WTC11 (cell line): ENCODE measurements around the gene FAM20C. TPM values are rescaled to one million over a fixed set of nuclear protein-coding genes. Genes with fewer than 3 reads are reported as not detected.

ENCODE experiments used
- ATAC-seq: fragments of 200-7000 bp; cut with Tn5 transposase; 2 replicates; pipeline ENCODE4 v1.10.0; 2021; ENCODE audit warnings: mild to moderate bottlenecking, moderate library complexity
- CTCF ChIA-PET: fragments of 300-600 bp; sonication (Branson Sonifier 250); formaldehyde crosslinking; loops from one replicate; lab custom pipeline; 2021; ENCODE audit warnings: antibody characterized with exemption; lab: Charles Lee
- POLR2A ChIA-PET: fragments of 350-600 bp; sonication (Branson Sonifier 250); formaldehyde crosslinking; loops from one replicate; lab custom pipeline; 2021; ENCODE audit warnings: antibody characterized with exemption; lab: Charles Lee
- DNase-seq: peaks from one replicate; pipeline ENCODE4 v3.0.0; 2021; ENCODE audit warnings: low spot score
- H3K27ac Mint-ChIP-seq: 2 replicates; pipeline ENCODE4 v1.8.0; 2021; ENCODE audit warnings: mixed read lengths
- H3K27me3 Mint-ChIP-seq: 2 replicates; pipeline ENCODE4 v1.8.0; 2021; ENCODE audit warnings: low read depth, mild to moderate bottlenecking, moderate library complexity, mixed read lengths
- H3K36me3 Mint-ChIP-seq: 2 replicates; pipeline ENCODE4 v1.8.0; 2021; ENCODE audit warnings: mixed read lengths
- H3K4me1 Mint-ChIP-seq: 2 replicates; pipeline ENCODE4 v1.8.0; 2022; ENCODE audit warnings: mixed read lengths
- H3K4me3 Mint-ChIP-seq: 2 replicates; pipeline ENCODE4 v1.8.0; 2021; ENCODE audit warnings: mild to moderate bottlenecking, moderate library complexity, mixed read lengths
- H3K9me3 Mint-ChIP-seq: 2 replicates; pipeline ENCODE4 v1.8.0; 2021; ENCODE audit warnings: mixed read lengths
- CREB1 ChIP-seq: sonication (generic); formaldehyde crosslinking; IDR thresholded peaks from 2 replicates; pipeline ENCODE4 v1.8.0; 2023; ENCODE audit warnings: mild to moderate bottlenecking, missing genetic modification reagents
- ELF4 ChIP-seq: sonication (generic); formaldehyde crosslinking; IDR thresholded peaks from 2 replicates; pipeline ENCODE4 v1.8.1; 2022; ENCODE audit warnings: low read depth, mild to moderate bottlenecking, moderate library complexity, missing genetic modification reagents
- ESRRA ChIP-seq: sonication (generic); formaldehyde crosslinking; IDR thresholded peaks from 2 replicates; pipeline ENCODE4 v1.8.1; 2022; ENCODE audit warnings: mild to moderate bottlenecking, missing genetic modification reagents, borderline replicate concordance
- HMGA2 ChIP-seq: fragments of 250-450 bp; sonication (Bioruptor Pico); IDR thresholded peaks from 2 replicates; pipeline ENCODE4 v1.4.0; 2021; ENCODE audit warnings: mild to moderate bottlenecking, moderate library complexity
- MXD4 ChIP-seq: fragments of 250-450 bp; sonication (Bioruptor Pico); IDR thresholded peaks from 2 replicates; pipeline ENCODE4 v1.8.0; 2021; ENCODE audit warnings: mild to moderate bottlenecking, moderate library complexity, borderline replicate concordance
- NFATC4 ChIP-seq: fragments of 250-450 bp; sonication (Bioruptor Pico); IDR thresholded peaks from 2 replicates; pipeline ENCODE4 v1.9.0; 2021; ENCODE audit warnings: mild to moderate bottlenecking
- NFE2L1 ChIP-seq: sonication (generic); formaldehyde crosslinking; IDR thresholded peaks from 2 replicates; pipeline ENCODE4 v1.8.1; 2023; ENCODE audit warnings: missing genetic modification reagents
- NR2C2 ChIP-seq: sonication (generic); formaldehyde crosslinking; IDR thresholded peaks from 2 replicates; pipeline ENCODE4 v1.8.0; 2022; ENCODE audit warnings: mild to moderate bottlenecking, missing genetic modification reagents
- NR3C1 ChIP-seq: sonication (generic); formaldehyde crosslinking; conservative IDR thresholded peaks from 2 replicates; pipeline ENCODE4 v1.8.1; 2023; ENCODE audit warnings: low read depth, mild to moderate bottlenecking, missing genetic modification reagents
- RELA ChIP-seq: sonication (generic); formaldehyde crosslinking; IDR thresholded peaks from 2 replicates; pipeline ENCODE4 v1.8.1; 2022; ENCODE audit warnings: missing genetic modification reagents, mild to moderate bottlenecking, borderline replicate concordance
- TCF7 ChIP-seq: sonication (generic); formaldehyde crosslinking; IDR thresholded peaks from 2 replicates; pipeline ENCODE4 v1.8.0; 2022; ENCODE audit warnings: mild to moderate bottlenecking, low read depth, missing genetic modification reagents, moderate library complexity
- ZBTB21 ChIP-seq: sonication (generic); formaldehyde crosslinking; IDR thresholded peaks from 2 replicates; pipeline ENCODE4 v1.8.1; 2023; ENCODE audit warnings: mild to moderate bottlenecking, missing genetic modification reagents, borderline replicate concordance
- ZNF121 ChIP-seq: sonication (generic); formaldehyde crosslinking; IDR thresholded peaks from 2 replicates; pipeline ENCODE4 v1.8.0; 2023; ENCODE audit warnings: missing genetic modification reagents
- ZNF423 ChIP-seq: fragments of 250-450 bp; sonication (Bioruptor Pico); IDR thresholded peaks from 2 replicates; pipeline ENCODE4 v2.1.2; 2022; ENCODE audit warnings: mild to moderate bottlenecking, moderate library complexity
- total RNA-seq: library from RNA; stranded (reverse); gene quantifications from 3 replicates; pipeline ENCODE4 v1.2.3, GENCODE V29; 2021
- TF ChIP-seq, protein P1 (sequence below): sonication (generic); formaldehyde crosslinking; IDR thresholded peaks from 2 replicates; pipeline ENCODE4 v1.8.0; 2022; ENCODE audit warnings: mild to moderate bottlenecking, missing genetic modification reagents
- TF ChIP-seq, protein P2 (sequence below): sonication (generic); formaldehyde crosslinking; IDR thresholded peaks from 2 replicates; pipeline ENCODE4 v1.8.1; 2022; ENCODE audit warnings: low read depth, mild to moderate bottlenecking, moderate library complexity, missing genetic modification reagents, borderline replicate concordance
- TF ChIP-seq, protein P3 (sequence below): fragments of 250-450 bp; sonication (Bioruptor Pico); conservative IDR thresholded peaks from 2 replicates; pipeline ENCODE4 v1.9.0; 2021; ENCODE audit warnings: mild to moderate bottlenecking
- TF ChIP-seq, protein P4 (sequence below): fragments of 250-450 bp; sonication (Bioruptor Pico); IDR thresholded peaks from 2 replicates; pipeline ENCODE4 v1.9.0; 2021; ENCODE audit warnings: mild to moderate bottlenecking, borderline replicate concordance

FAM20C gene
- total RNA-seq, 1 experiment from 2014 or later = 64.9 TPM

DNA sequence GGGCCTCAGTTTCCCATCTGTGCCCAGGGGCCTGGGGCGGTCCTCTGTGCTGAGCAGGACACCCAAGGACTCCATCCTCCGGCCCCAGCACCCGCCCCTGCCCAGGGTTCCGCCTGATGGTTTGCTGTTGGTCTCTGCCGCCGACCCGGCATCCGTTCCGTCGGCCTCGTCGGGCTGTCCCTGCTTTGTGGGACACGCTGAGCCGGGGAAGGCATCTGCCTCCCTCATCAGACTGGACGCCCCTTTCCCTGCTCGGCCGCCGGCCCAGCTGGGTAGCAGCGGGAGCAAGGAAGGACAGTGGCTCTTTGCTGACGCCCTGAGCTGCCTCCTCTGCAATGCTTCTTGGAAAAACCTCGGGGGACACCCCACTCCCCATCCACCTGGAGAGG, 39.5 kb downstream of the FAM20C start:
- Mint-ChIP-seq H3K36me3 (no peaks in the 10 kb centered on the region), H3K27ac (no peak overlapping the region), H3K4me1 (no peaks in the 10 kb centered on the region), H3K9me3 (no peaks in the 10 kb centered on the region), H3K4me3 (no peak overlapping the region), H3K27me3 (no peaks in the 10 kb centered on the region)
- CTCF ChIA-PET = no interaction called here
- TF ChIP-seq NFATC4 (CRISPR knock-in tag) (no peak), ESRRA (no peak), ELF4 (no peak), NR3C1 (CRISPR knock-in tag) (no peak), ZNF121 (CRISPR knock-in tag) (no peak), MXD4 (CRISPR knock-in tag) (no peak), ZNF423 (CRISPR knock-in tag) (no peak), RELA (CRISPR knock-in tag) (no peak), NFE2L1 (no peak), CREB1 (CRISPR knock-in tag) (no peak), TCF7 (CRISPR knock-in tag) (no peak), HMGA2 (CRISPR knock-in tag) (no peak), NR2C2 (no peak), ZBTB21 (CRISPR knock-in tag) (no peak)
- TF ChIP-seq, protein P1, sequence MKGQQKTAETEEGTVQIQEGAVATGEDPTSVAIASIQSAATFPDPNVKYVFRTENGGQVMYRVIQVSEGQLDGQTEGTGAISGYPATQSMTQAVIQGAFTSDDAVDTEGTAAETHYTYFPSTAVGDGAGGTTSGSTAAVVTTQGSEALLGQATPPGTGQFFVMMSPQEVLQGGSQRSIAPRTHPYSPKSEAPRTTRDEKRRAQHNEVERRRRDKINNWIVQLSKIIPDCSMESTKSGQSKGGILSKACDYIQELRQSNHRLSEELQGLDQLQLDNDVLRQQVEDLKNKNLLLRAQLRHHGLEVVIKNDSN (CRISPR knock-in tag) = no peak
- TF ChIP-seq, protein P2, sequence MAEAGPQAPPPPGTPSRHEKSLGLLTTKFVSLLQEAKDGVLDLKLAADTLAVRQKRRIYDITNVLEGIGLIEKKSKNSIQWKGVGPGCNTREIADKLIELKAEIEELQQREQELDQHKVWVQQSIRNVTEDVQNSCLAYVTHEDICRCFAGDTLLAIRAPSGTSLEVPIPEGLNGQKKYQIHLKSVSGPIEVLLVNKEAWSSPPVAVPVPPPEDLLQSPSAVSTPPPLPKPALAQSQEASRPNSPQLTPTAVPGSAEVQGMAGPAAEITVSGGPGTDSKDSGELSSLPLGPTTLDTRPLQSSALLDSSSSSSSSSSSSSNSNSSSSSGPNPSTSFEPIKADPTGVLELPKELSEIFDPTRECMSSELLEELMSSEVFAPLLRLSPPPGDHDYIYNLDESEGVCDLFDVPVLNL (CRISPR knock-in tag) = no peak
- TF ChIP-seq, protein P3, sequence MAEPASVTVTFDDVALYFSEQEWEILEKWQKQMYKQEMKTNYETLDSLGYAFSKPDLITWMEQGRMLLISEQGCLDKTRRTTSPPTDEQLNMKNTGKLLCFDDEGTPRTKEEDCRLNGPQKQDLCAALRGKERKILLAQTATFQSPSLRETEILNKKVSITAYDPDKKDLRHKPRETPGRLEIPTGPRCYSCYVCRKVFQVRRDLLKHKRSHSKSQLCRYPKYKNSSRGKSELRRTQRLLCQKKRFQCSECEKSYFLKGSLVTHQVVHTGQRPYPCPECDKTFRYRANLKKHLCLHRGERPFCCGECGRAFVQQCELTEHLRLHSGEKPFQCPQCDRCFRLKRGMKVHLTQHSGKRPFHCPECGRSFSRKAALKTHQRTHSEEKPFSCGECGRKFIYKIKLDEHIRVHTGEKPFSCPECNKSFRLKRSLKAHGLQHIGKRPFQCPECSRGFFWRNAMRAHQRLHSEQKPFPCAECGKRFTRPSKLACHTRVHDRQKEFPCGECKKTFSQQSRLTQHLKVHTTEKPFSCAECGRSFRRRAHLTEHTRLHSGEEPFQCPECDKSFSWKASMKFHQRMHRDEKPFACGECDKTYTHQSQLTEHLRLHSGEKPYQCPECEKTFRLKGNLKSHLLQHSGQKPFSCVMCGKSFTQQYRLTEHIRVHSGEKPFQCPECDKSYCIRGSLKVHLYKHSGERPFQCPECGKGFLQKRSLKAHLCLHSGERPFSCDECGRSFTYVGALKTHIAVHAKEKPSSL (CRISPR knock-in tag) = no peak
- TF ChIP-seq, protein P4, sequence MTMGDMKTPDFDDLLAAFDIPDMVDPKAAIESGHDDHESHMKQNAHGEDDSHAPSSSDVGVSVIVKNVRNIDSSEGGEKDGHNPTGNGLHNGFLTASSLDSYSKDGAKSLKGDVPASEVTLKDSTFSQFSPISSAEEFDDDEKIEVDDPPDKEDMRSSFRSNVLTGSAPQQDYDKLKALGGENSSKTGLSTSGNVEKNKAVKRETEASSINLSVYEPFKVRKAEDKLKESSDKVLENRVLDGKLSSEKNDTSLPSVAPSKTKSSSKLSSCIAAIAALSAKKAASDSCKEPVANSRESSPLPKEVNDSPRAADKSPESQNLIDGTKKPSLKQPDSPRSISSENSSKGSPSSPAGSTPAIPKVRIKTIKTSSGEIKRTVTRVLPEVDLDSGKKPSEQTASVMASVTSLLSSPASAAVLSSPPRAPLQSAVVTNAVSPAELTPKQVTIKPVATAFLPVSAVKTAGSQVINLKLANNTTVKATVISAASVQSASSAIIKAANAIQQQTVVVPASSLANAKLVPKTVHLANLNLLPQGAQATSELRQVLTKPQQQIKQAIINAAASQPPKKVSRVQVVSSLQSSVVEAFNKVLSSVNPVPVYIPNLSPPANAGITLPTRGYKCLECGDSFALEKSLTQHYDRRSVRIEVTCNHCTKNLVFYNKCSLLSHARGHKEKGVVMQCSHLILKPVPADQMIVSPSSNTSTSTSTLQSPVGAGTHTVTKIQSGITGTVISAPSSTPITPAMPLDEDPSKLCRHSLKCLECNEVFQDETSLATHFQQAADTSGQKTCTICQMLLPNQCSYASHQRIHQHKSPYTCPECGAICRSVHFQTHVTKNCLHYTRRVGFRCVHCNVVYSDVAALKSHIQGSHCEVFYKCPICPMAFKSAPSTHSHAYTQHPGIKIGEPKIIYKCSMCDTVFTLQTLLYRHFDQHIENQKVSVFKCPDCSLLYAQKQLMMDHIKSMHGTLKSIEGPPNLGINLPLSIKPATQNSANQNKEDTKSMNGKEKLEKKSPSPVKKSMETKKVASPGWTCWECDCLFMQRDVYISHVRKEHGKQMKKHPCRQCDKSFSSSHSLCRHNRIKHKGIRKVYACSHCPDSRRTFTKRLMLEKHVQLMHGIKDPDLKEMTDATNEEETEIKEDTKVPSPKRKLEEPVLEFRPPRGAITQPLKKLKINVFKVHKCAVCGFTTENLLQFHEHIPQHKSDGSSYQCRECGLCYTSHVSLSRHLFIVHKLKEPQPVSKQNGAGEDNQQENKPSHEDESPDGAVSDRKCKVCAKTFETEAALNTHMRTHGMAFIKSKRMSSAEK = no peak
- POLR2A ChIA-PET = no interaction called here
- DNase-seq (no peak), ATAC-seq (no peak)
